ENCODE measurements around the gene UNCX. TPM values are rescaled to one million over a fixed set of nuclear protein-coding genes. Genes with fewer than 3 reads are reported as not detected.

The UNCX gene
- total RNA-seq, 2 experiments from 2014 or later = not detected

- Histone ChIP-seq H3K27ac (ENCODE audit: low read depth in 1 of 2, low read length in 2 of 2) (no peak overlapping the region), H3K27me3 (ENCODE audit: control insufficient read depth in 1 of 2, insufficient read depth in 2 of 2, low read length in 2 of 2) (peaks cover 41 to 42% of the 10 kb centered on the region in 2 experiments), H3K4me1 (ENCODE audit: insufficient read depth, low read length) (no peaks in the 10 kb centered on the region), H3K9me3 (ENCODE audit: control insufficient read depth in 1 of 2, insufficient read depth in 1 of 2, low read length in 2 of 2) (peaks cover 0 to 10% of the 10 kb centered on the region in 2 experiments), H3K36me3 (ENCODE audit: insufficient read depth, low read length) (no peaks in the 10 kb centered on the region), H3K4me3 (ENCODE audit: low read length) (no peak overlapping the region)
- no peak for ATAC-seq (ENCODE audit: poor library complexity)
- no peak overlapping the region for H3K4me3 Mint-ChIP-seq
- no peak for DNase-seq
- ChIA-PET CTCF (no interaction called here), POLR2A (no interaction called here)
- no peaks in the 10 kb centered on the region for H3K9me3 Mint-ChIP-seq
- H3K27ac Mint-ChIP-seq = no peak overlapping the region
- no peak for TF ChIP-seq CTCF (IDR thresholded peaks at IDR 0.05)
- H3K4me1 Mint-ChIP-seq (ENCODE audit: low read depth) = no peaks in the 10 kb centered on the region
- peaks cover 52% of the 10 kb centered on the region for H3K27me3 Mint-ChIP-seq
- no peaks in the 10 kb centered on the region for H3K36me3 Mint-ChIP-seq (ENCODE audit: low read depth)
- intact Hi-C loops (cut with DNase I, micrococcal nuclease) = no loop called here
These were observed 23.9 kb downstream of the UNCX start for GRCh38 chr7:1256621-1257020.

- ATAC-seq (ENCODE audit: poor library complexity) = no peak
- H3K4me3 Mint-ChIP-seq = no peak overlapping the region
These were observed 24.5 kb downstream of the UNCX start for GRCh38 chr7:1257221-1257620.

GRCh38 chr7:1257863-1258262 lies 25.2 kb downstream of the UNCX start:
- Histone ChIP-seq H3K4me1 (ENCODE audit: insufficient read depth, low read length) (no peaks in the 10 kb centered on the region), H3K36me3 (ENCODE audit: insufficient read depth, low read length) (no peaks in the 10 kb centered on the region), H3K9me3 (ENCODE audit: control insufficient read depth in 1 of 2, insufficient read depth in 1 of 2, low read length in 2 of 2) (peaks cover 0 to 10% of the 10 kb centered on the region in 2 experiments), H3K4me3 (ENCODE audit: low read length) (no peak overlapping the region), H3K27ac (ENCODE audit: low read depth in 1 of 2, low read length in 2 of 2) (no peak overlapping the region), H3K27me3 (ENCODE audit: control insufficient read depth in 1 of 2, insufficient read depth in 2 of 2, low read length in 2 of 2) (peaks cover 30 to 38% of the 10 kb centered on the region in 2 experiments)
- DNase-seq (no peak), ATAC-seq (ENCODE audit: poor library complexity) (no peak)
- no peaks in the 10 kb centered on the region for H3K36me3 Mint-ChIP-seq (ENCODE audit: low read depth)
- H3K27me3 Mint-ChIP-seq = peaks cover 42% of the 10 kb centered on the region
- ChIA-PET POLR2A (no interaction called here), CTCF (no interaction called here)
- H3K9me3 Mint-ChIP-seq = no peaks in the 10 kb centered on the region
- no peaks in the 10 kb centered on the region for H3K4me1 Mint-ChIP-seq (ENCODE audit: low read depth)
- H3K27ac Mint-ChIP-seq = no peak overlapping the region
- TF ChIP-seq CTCF (IDR thresholded peaks at IDR 0.05) = no peak
- no peak overlapping the region for H3K4me3 Mint-ChIP-seq
- intact Hi-C loops (cut with DNase I, micrococcal nuclease) = no loop called here

More at GRCh38 chr7:1257221-1257620, 24.5 kb downstream of the UNCX start:
- CTCF ChIA-PET = no interaction called here
- Histone ChIP-seq H3K27ac (ENCODE audit: low read depth in 1 of 2, low read length in 2 of 2) (no peak overlapping the region), H3K36me3 (ENCODE audit: insufficient read depth, low read length) (no peaks in the 10 kb centered on the region), H3K4me1 (ENCODE audit: insufficient read depth, low read length) (no peaks in the 10 kb centered on the region), H3K27me3 (ENCODE audit: control insufficient read depth in 1 of 2, insufficient read depth in 2 of 2, low read length in 2 of 2) (peaks cover 36 to 41% of the 10 kb centered on the region in 2 experiments), H3K9me3 (ENCODE audit: control insufficient read depth in 1 of 2, insufficient read depth in 1 of 2, low read length in 2 of 2) (peaks cover 0 to 10% of the 10 kb centered on the region in 2 experiments), H3K4me3 (ENCODE audit: low read length) (no peak overlapping the region)
- no peak overlapping the region for H3K27ac Mint-ChIP-seq
- H3K4me1 Mint-ChIP-seq (ENCODE audit: low read depth) = no peaks in the 10 kb centered on the region
- intact Hi-C loops (cut with DNase I, micrococcal nuclease) = no loop called here
- TF ChIP-seq CTCF (IDR thresholded peaks at IDR 0.05) = no peak
- peaks cover 46% of the 10 kb centered on the region for H3K27me3 Mint-ChIP-seq
- POLR2A ChIA-PET = no interaction called here
- no peaks in the 10 kb centered on the region for H3K36me3 Mint-ChIP-seq (ENCODE audit: low read depth)
- no peaks in the 10 kb centered on the region for H3K9me3 Mint-ChIP-seq
- no peak for DNase-seq
